NOMO-1 (cell line): ENCODE results near the gene CLPSL2.

Experiments used
- DNase-seq, 2 experiments: peaks; one replicate each; lab custom pipeline; 2025; ENCODE audit not compliant: unreplicated experiment in 2 of 2; lab: John Stamatoyannopoulos, UW

The CLPSL2 gene

GRCh38 chr6:35824552-35825192 is 48.3 kb downstream of the CLPSL2 start:
- no peak for DNase-seq
